BLaER1 treated with 17β-estradiol and CSF1 and Interleukin-3, amounts not matched to agents 10 nM and 100 nM (cell line): ENCODE data around the gene MAP4K1.

Experiments
- H3K27ac ChIP-seq, 11 experiments: shearing (Covaris generic); formaldehyde crosslinking; 2 replicates each; pipeline ENCODE4 v1.8.1; 2022
- H3K27me3 ChIP-seq, 11 experiments: shearing (Covaris generic); formaldehyde crosslinking; 2 replicates each; pipeline ENCODE4 v1.8.1; 2022
- H3K36me3 ChIP-seq, 11 experiments: shearing (Covaris generic); formaldehyde crosslinking; 2 replicates each; pipeline ENCODE4 v1.8.1; 2022
- H3K4me1 ChIP-seq, 10 experiments: shearing (Covaris generic); formaldehyde crosslinking; 2 replicates each; pipeline ENCODE4 v1.8.1; 2022
- H3K4me2 ChIP-seq, 11 experiments: shearing (Covaris generic); formaldehyde crosslinking; 2 replicates each; pipeline ENCODE4 v1.8.1; 2022
- H3K4me3 ChIP-seq, 10 experiments: shearing (Covaris generic); formaldehyde crosslinking; 2 replicates each; pipeline ENCODE4 v1.8.1; 2022
- H3K9ac ChIP-seq, 11 experiments: shearing (Covaris generic); formaldehyde crosslinking; 2 replicates each; pipeline ENCODE4 v1.8.1; 2022
- H3K9me3 ChIP-seq, 11 experiments: shearing (Covaris generic); formaldehyde crosslinking; replicated peaks in 1 of 11; 2 replicates each; pipeline ENCODE4 v1.8.1; 2022
- H4K20me1 ChIP-seq, 11 experiments: shearing (Covaris generic); formaldehyde crosslinking; 2 replicates each; pipeline ENCODE4 v1.8.1; 2022
- Cebpa-rat ChIP-seq, 11 experiments: shearing (Covaris generic); IDR thresholded peaks; 2 replicates each; pipeline ENCODE4 v1.8.1; 2022

MAP4K1 gene

DNA sequence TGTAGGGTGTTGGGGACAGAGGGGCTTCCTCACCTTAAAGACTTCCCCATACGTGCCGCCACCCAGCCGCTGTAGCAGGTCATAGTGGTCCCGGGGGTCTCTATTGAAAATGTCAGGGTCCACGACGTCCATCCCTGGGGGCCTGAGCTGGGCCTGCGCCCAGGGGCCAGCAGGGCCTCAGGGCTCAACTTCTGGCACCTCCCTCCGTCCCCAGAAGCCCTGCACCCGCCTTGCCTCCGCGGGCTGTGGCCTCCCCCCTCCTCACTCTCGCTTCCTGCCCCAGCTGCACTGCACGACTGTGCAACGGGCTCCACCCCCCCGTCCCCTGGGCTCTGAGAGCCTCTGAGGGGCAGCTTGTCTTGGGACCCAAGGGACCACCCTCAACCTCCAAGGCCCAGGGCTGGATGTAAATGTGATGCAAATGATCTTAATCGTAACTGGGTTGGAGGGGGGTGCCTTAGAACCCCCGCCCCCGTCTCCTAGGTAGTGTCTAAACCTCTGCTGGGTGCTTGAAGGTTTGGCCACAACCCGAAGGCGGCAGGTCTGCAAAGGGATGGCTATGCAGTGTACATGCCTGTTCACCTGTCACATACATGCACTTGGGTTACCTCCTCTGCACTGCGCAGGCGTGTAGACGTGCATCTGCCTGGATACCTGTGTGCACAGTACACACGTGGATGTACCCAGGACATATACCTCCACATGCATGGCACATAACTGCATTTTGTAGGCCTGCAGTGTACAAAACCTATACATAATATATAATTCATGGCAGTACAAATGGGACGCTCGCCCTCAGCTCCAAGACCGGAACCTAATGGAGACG is at the start of gene MAP4K1:
TSS of gene MAP4K1 (minus strand) at position 190 of the 826 bp plus-strand sequence. CDS start at position 132, 58 bp downstream.
- peak within 1 kb of the TSS; percentile 90 to 99 (median 95) for H3K4me2 ChIP-seq
- no peak for TF ChIP-seq Cebpa-rat (IDR thresholded peaks at IDR 0.05)
- peaks cover 27 to 48% (median 43%) of the 10 kb centered on the region in 10 experiments for H3K4me1 ChIP-seq
- H3K9ac ChIP-seq, result peak within 1 kb of the TSS; percentile 68 to 97 (median 90)
- peaks cover 29 to 54% (median 34%) of the 10 kb centered on the region in 11 experiments for H3K36me3 ChIP-seq
- peak within 1 kb of the TSS; percentile 16 to 94 (median 85); a peak in 21 of 22 replicates for H3K27ac ChIP-seq
- peak within 1 kb of the TSS; percentile 87 to 99 (median 92) for H3K4me3 ChIP-seq
- H3K9me3 ChIP-seq, result no peaks in the 10 kb centered on the region
- peaks cover 0 to 36% (median 24%) of the 10 kb centered on the region in 11 experiments; a peak in 16 of 22 replicates for H4K20me1 ChIP-seq
- no peaks in the 10 kb centered on the region for H3K27me3 ChIP-seq

DNA sequence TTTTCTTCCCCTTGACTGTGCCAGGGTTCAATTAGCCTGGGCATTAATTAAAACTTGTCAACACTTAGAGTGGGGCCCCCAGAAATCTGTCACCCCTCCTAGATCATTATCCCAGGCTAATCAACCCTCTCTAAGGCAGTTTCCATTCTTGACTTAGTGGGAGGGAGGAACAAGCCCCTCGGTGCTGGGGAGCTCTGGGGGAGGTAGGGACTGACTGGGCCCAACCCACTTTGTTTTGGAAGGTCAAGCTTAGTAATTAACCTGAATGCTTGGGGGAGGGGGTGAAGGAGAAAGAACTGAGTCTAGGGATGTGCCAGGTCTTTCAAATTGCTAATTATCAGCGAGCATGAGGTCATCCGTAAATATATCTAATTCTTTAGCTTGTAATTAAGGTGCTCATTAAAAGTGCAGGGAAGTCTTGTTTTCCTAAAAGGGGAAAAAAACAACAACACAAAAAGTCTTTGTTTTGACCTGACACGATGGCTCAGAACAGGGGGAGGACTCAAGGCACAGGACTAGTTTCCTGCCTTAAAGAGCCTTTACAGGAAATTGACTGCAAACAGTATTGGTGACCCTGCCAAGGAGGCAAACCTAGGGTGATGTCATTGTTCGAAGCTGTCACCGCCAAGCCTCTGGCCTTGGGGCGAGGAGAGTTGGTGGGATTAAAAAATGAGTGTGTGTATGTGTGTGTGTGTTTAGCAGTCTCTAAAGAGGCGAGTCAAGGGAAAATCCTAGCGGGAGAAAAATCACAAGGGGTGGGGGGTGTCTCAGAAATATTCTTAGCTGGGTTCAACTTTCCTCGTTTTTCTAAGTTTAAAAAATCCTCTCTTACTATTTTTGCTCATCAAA is 49.1 kb upstream of the MAP4K1 start:
- Histone ChIP-seq H3K4me2 (peak overlapping the region; percentile 80 to 99 (median 88)), H3K9me3 (no peaks in the 10 kb centered on the region), H3K27ac (peak overlapping the region; percentile 25 to 89 (median 77)), H3K27me3 (no peaks in the 10 kb centered on the region), H4K20me1 (peaks cover 33 to 96% (median 47%) of the 10 kb centered on the region in 11 experiments; a peak in 21 of 22 replicates), H3K4me1 (peaks cover 98 to 100% (median 100%) of the 10 kb centered on the region in 10 experiments), H3K4me3 (no peak overlapping the region; a peak in 1 of 20 replicates), H3K36me3 (peaks cover 0 to 30% (median 8%) of the 10 kb centered on the region in 11 experiments; a peak in 10 of 22 replicates), H3K9ac (peak overlapping the region; percentile 6 to 75 (median 60); a peak in 20 of 22 replicates)
- TF ChIP-seq Cebpa-rat (IDR thresholded peaks at IDR 0.05), result no peak

DNA sequence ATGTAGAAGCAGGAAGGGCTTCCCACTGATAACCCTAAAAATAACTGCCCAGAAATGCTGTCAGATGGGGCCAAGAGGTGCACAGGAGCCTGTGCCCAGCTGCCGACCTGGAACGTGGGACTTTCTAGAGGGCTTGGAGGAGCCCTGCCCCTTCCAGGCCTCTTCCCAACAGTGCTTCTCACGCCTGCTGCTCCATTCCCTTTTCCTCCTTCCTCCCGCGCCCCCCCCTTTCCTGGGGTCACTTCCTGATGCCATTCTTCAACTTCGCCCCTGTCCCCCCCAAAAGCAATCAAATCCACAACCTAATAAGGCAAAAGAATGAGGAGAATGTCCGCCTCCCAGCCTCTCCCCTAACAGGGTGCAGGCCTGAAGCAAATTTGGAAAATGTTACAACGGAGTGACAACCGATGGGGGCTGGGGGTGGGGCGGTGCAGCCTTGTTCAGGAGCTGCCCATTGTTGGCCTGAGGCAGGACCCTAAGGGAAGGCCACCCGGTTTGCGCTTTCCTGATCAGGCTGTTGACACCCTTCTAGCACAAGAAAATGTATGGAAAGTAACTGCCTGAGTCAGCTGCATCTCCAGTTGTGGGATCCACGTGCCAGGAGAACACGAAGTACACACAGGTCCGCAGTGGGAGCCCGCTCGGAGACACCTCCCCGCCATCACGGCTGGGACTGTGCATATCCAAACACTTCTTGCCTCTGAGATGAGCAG is 48.4 kb upstream of the MAP4K1 start:
- Histone ChIP-seq H3K27ac (peak overlapping the region; percentile 25 to 89 (median 77); a peak in 20 of 22 replicates), H3K27me3 (no peaks in the 10 kb centered on the region), H3K9ac (peak overlapping the region in 10 of 11 experiments; percentile 22 to 75 (median 65); a peak in 18 of 22 replicates), H4K20me1 (peaks cover 39 to 97% (median 48%) of the 10 kb centered on the region in 11 experiments; a peak in 21 of 22 replicates), H3K4me3 (0 out of 20 replicates have a peak overlapping the region, but pooled peaks of 3 of the 10 experiments have one; percentile 2 to 9 (median 8)), H3K36me3 (peaks cover 3 to 30% (median 10%) of the 10 kb centered on the region in 11 experiments; a peak in 19 of 22 replicates), H3K4me2 (peak overlapping the region; percentile 80 to 99 (median 88)), H3K9me3 (no peaks in the 10 kb centered on the region), H3K4me1 (peaks cover 91 to 98% (median 94%) of the 10 kb centered on the region in 10 experiments)
- TF ChIP-seq Cebpa-rat (IDR thresholded peaks at IDR 0.05), result no peak

DNA sequence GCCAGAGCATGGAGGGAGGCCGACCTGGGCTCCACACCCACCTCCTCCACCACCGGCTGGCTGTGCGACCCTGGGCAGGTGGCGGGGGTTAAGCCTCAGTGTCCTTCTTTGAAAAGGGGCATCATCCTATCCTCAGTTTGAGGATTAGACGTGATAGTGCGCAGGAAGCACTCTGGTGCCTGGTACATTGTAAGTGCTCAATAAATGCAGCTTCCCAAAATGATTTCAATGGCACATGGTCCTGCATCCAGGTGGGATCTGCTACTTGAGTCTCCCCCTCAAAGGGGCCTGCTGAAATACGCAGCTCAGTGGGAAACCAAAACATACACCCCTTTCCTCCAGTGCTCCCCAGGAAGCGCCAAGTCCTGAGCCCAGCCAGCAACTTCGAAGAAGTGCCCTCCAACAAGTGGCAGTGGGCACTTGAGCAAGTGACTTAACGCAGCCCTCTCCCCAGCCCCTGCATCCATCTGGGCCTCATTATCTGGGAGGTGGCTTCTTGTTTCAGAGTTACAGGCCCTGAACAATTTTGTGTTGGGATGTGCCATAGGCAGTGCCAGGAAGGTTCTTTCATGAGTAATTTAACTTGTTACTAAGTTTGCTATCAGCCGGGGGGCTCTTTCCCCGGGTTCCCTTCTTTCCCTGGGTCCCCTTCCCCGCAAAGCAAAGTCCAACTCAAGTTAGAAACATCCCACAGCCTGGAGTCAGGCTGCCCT is 47.6 kb upstream of the MAP4K1 start:
- TF ChIP-seq Cebpa-rat (IDR thresholded peaks at IDR 0.05), result no peak
- H4K20me1 ChIP-seq, result peaks cover 46 to 99% (median 56%) of the 10 kb centered on the region in 11 experiments; a peak in 21 of 22 replicates
- H3K4me2 ChIP-seq, result peak overlapping the region; percentile 80 to 99 (median 88)
- H3K27ac ChIP-seq, result peak overlapping the region in 10 of 11 experiments; percentile 56 to 89 (median 79); a peak in 19 of 22 replicates
- no peaks in the 10 kb centered on the region for H3K27me3 ChIP-seq
- peak overlapping the region in 6 of 10 experiments; percentile 2 to 25 (median 8); a peak in 3 of 20 replicates for H3K4me3 ChIP-seq
- peak overlapping the region in 9 of 11 experiments; percentile 42 to 75 (median 65); a peak in 16 of 22 replicates for H3K9ac ChIP-seq
- peaks cover 10 to 38% (median 17%) of the 10 kb centered on the region in 11 experiments; a peak in 19 of 22 replicates for H3K36me3 ChIP-seq
- peaks cover 83 to 98% (median 87%) of the 10 kb centered on the region in 10 experiments for H3K4me1 ChIP-seq
- H3K9me3 ChIP-seq, result no peaks in the 10 kb centered on the region

DNA sequence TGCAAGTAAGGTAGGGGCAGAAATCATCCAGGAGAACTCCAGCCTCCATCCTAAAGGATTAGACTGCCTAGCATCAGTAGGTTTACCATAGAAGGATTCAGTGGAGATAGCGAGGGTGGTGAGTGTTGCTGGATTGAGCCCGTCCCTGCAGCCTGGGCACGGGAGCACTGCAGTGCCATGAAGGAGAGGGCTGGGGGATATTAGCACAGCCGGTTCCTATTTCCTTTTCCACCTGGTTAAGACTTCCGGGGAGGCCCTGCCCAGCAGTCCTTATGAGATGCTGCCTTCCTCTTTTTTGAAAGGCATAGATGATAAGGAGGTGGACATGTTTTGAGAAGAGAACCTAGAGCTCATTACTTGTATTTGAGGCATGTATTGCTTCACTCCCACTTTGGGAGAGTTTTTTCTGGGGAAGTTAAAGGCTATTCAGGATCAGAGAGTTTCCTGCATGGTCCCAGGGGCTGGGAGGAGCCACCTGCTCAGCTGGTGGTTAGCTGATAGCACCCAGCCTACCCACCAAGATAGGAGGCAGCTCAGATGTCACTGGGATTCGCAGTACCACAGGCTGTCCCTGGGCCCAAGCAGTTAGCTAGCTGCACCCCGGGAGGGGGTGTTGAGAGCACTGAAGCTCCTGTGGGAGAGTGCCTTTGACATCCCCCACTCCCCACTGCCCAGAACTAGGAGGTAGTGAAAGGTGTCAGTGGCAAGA is 46.9 kb upstream of the MAP4K1 start:
- H3K4me3 ChIP-seq, result peak overlapping the region in 4 of 10 experiments; percentile 8 to 25 (median 20); a peak in 5 of 20 replicates
- peaks cover 76 to 93% (median 80%) of the 10 kb centered on the region in 10 experiments for H3K4me1 ChIP-seq
- peaks cover 41 to 99% (median 61%) of the 10 kb centered on the region in 11 experiments; a peak in 21 of 22 replicates for H4K20me1 ChIP-seq
- peak overlapping the region in 10 of 11 experiments; percentile 56 to 89 (median 79); a peak in 19 of 22 replicates for H3K27ac ChIP-seq
- peak overlapping the region in 9 of 11 experiments; percentile 42 to 75 (median 65); a peak in 16 of 22 replicates for H3K9ac ChIP-seq
- no peaks in the 10 kb centered on the region for H3K9me3 ChIP-seq
- TF ChIP-seq Cebpa-rat (IDR thresholded peaks at IDR 0.05), result peak in 3 of 11 experiments; percentile 30 to 39 (median 31); a peak in 1 of 22 replicates
- no peaks in the 10 kb centered on the region for H3K27me3 ChIP-seq
- peak overlapping the region; percentile 80 to 99 (median 88) for H3K4me2 ChIP-seq
- peaks cover 10 to 45% (median 20%) of the 10 kb centered on the region in 11 experiments; a peak in 19 of 22 replicates for H3K36me3 ChIP-seq

DNA sequence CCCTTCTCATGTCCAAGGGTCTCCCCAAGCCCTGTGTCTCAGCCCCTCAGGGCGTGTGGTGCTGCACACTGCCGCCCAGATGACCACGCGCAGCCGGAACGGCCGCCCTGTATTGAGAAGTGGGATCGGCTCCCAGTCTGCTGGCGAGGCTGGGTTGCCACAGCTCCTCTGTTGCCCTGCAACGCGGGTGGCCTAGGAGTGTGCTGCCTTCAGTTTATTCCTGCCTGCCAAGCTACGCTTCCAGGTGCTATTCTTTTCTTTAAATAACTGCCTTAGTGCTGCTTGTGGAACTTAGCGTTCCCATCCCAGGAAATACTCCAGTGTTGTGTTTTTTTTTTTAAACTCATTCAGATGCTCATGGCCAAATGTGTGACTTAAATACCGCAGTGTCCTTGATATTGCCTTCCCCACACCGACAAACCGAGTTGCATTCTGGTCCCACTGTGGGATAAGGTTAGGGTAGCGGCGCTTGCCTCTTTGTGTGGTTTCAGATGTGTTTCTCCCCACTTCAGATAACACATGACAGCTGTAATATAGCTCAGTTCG is 46.3 kb upstream of the MAP4K1 start:
- TF ChIP-seq Cebpa-rat (IDR thresholded peaks at IDR 0.05), result no peak
- peaks cover 44 to 99% (median 67%) of the 10 kb centered on the region in 11 experiments; a peak in 21 of 22 replicates for H4K20me1 ChIP-seq
- H3K27me3 ChIP-seq, result no peaks in the 10 kb centered on the region
- peaks cover 71 to 93% (median 77%) of the 10 kb centered on the region in 10 experiments for H3K4me1 ChIP-seq
- H3K36me3 ChIP-seq, result peaks cover 10 to 51% (median 24%) of the 10 kb centered on the region in 11 experiments; a peak in 19 of 22 replicates
- peak overlapping the region in 4 of 10 experiments; percentile 8 to 25 (median 20); a peak in 4 of 20 replicates for H3K4me3 ChIP-seq
- peak overlapping the region; percentile 80 to 99 (median 88) for H3K4me2 ChIP-seq
- peak overlapping the region in 9 of 11 experiments; percentile 31 to 75 (median 65); a peak in 15 of 22 replicates for H3K9ac ChIP-seq
- no peaks in the 10 kb centered on the region for H3K9me3 ChIP-seq
- H3K27ac ChIP-seq, result peak overlapping the region in 9 of 11 experiments; percentile 72 to 89 (median 81); a peak in 18 of 22 replicates
